Naive thymus-derived CD4-positive, alpha-beta T cell (primary cell): ENCODE results near the gene PEX19. TPM values are rescaled to one million over a fixed set of nuclear protein-coding genes. Genes with fewer than 3 reads are reported as not detected.

Experiments used
- ATAC-seq: fragments of 150-1000 bp; cut with Tn5 transposase; 2 replicates; pipeline ENCODE4 v1.10.0; 2021; ENCODE audit warnings: mild to moderate bottlenecking, moderate library complexity
- CTCF ChIA-PET: fragments of 350-600 bp; sonication (Branson Sonifier 250); formaldehyde crosslinking; loops from one replicate; lab custom pipeline; 2021; ENCODE audit warnings: antibody characterized with exemption; lab: Charles Lee
- POLR2A ChIA-PET: fragments of 350-600 bp; sonication (Branson Sonifier 250); formaldehyde crosslinking; loops from one replicate; lab custom pipeline; 2021; ENCODE audit warnings: antibody characterized with exemption, inconsistent platforms; lab: Charles Lee
- DNase-seq, 9 donors: peaks; one replicate each; pipeline versions ENCODE4 v3.0.0 to v3.0.0-alpha.2; 2020 to 2022; ENCODE audit warnings: mixed read lengths in 1 of 9
- H3K27ac ChIP-seq: one replicate; pipeline ENCODE4 v1.7.0; 2013; ENCODE audit warnings: mild to moderate bottlenecking, low read depth, low read length, moderate library complexity
- H3K27me3 ChIP-seq, 2 donors: one replicate each; pipeline ENCODE4 v1.7.0; 2013; ENCODE audit warnings: low read length in 2 of 2, mild to moderate bottlenecking in 2 of 2, moderate library complexity in 2 of 2; ENCODE audit not compliant: control insufficient read depth in 2 of 2, insufficient read depth in 2 of 2
- H3K36me3 ChIP-seq, 3 experiments: 1 replicate in 2 of 3; 2 replicates in 1 of 3; pipeline ENCODE4 v1.7.0; 2013; ENCODE audit warnings: low read length in 3 of 3, mild to moderate bottlenecking in 3 of 3, moderate library complexity in 1 of 3; ENCODE audit not compliant: insufficient read depth in 3 of 3, control insufficient read depth in 2 of 3
- H3K4me1 ChIP-seq, 2 donors: one replicate each; pipeline ENCODE4 v1.7.0; 2013; ENCODE audit warnings: low read length in 2 of 2, mild to moderate bottlenecking in 2 of 2, moderate library complexity in 1 of 2; ENCODE audit not compliant: control insufficient read depth in 2 of 2, insufficient read depth in 2 of 2
- H3K4me3 ChIP-seq: 2 replicates; pipeline ENCODE4 v1.7.0; 2013; ENCODE audit warnings: mild to moderate bottlenecking, low read length
- H3K9me3 ChIP-seq, 3 experiments: 1 replicate in 2 of 3; 2 replicates in 1 of 3; pipeline ENCODE4 v1.7.0; 2013; ENCODE audit warnings: low read length in 3 of 3; ENCODE audit not compliant: control insufficient read depth in 2 of 3
- H3K27ac Mint-ChIP-seq, 9 donors: one replicate each; pipeline ENCODE4 v1.8.0; 2020 to 2022; ENCODE audit warnings: mixed read lengths in 9 of 9, mild to moderate bottlenecking in 8 of 9, moderate library complexity in 5 of 9, inconsistent platforms in 2 of 9
- H3K27me3 Mint-ChIP-seq, 5 donors: one replicate each; pipeline ENCODE4 v1.8.0; 2021 to 2022; ENCODE audit warnings: mixed read lengths in 5 of 5, mild to moderate bottlenecking in 1 of 5
- H3K36me3 Mint-ChIP-seq, 5 donors: one replicate each; pipeline ENCODE4 v1.8.0; 2020 to 2022; ENCODE audit warnings: mixed read lengths in 5 of 5, mild to moderate bottlenecking in 3 of 5, inconsistent platforms in 1 of 5
- H3K4me1 Mint-ChIP-seq, 7 donors: one replicate each; pipeline ENCODE4 v1.8.0; 2020 to 2022; ENCODE audit warnings: mixed read lengths in 7 of 7, mild to moderate bottlenecking in 3 of 7, inconsistent platforms in 1 of 7
- H3K4me3 Mint-ChIP-seq, 10 donors: one replicate each; pipeline ENCODE4 v1.8.0; 2020 to 2022; ENCODE audit warnings: mild to moderate bottlenecking in 10 of 10, mixed read lengths in 10 of 10, moderate library complexity in 6 of 10, inconsistent platforms in 2 of 10
- H3K9me3 Mint-ChIP-seq, 11 donors: one replicate each; pipeline ENCODE4 v1.8.0; 2020 to 2022; ENCODE audit warnings: mixed read lengths in 11 of 11, mild to moderate bottlenecking in 4 of 11, inconsistent platforms in 1 of 11, moderate library complexity in 1 of 11
- intact Hi-C, 2 donors: fragments of 100-400 bp; cut with micrococcal nuclease; formaldehyde crosslinking; loops; one replicate each; pipeline ENCODE4 v1.15.1; 2023
- polyA plus RNA-seq, 2 donors: library from polyadenylated mRNA; unstranded; fragments of 300-500 nt; fragmentation: Illumina TruSeq; gene quantifications; one replicate each; pipeline ENCODE4 v1.2.3, GENCODE V29; 2021
- total RNA-seq, 6 experiments: library from RNA in 5 of 6; stranded (reverse) in 5 of 6; gene quantifications; 1 replicate in 5 of 6; 2 replicates in 1 of 6; pipeline ENCODE4 v1.2.3 and lab custom pipeline; 2021 to 2026

PEX19 gene
- total and polyA plus RNA-seq, 7 experiments from 2014 or later: 37.9 to 66.1 (median 55.6) TPM

DNA sequence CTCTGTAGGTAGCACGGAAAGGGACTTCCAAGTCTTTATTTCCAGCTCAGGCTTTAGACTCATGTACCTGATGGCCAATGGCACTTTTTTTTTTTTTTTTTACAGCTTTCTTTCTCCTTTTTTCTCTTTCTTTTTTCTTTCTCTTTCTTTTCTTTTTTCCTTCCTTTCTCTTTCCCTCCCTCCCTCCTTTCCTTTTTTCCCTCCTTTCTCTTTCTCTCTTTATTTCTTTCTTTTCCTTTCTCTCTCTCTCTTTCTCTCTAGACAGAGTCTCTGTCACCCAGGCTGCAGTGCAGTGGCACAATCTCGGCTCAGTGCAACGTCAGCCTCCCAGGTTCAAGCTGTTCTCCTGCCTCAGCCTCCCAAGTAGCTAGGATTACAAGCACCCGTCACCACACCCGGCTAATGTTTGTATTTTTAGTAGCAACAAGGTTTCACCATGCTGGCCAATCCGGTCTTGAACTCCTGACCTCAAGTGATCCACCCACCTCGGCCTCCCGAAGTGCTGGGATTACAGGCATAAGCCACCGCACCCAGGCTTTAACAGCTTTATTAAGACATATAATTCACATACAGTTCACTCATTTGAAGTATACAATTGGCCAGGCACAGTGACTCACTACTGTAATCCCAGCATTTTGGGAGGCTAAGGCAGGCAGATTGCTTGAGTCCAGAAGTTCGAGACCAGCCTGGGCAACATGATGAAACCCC, 17.5 kb downstream of the PEX19 start:
- H3K36me3 Mint-ChIP-seq: peaks cover 0 to 3% (median 0%) of the 10 kb centered on the region in 5 donors
- H3K27ac ChIP-seq: no peak overlapping the region
- H3K27ac Mint-ChIP-seq: no peak overlapping the region
- H3K36me3 ChIP-seq: no peaks in the 10 kb centered on the region
- ATAC-seq (no peak), DNase-seq (no peak)
- ChIA-PET POLR2A (interaction anchor here (0.7 kb wide), 1 partner anchor 23 kb away, joined by 5 read pairs; no protein-coding TSS in a partner anchor), CTCF (interaction anchor here (1.3 kb wide), 1 partner anchor 24 kb away, joined by 3 read pairs; no protein-coding TSS in a partner anchor)
- H3K4me1 ChIP-seq: peaks cover 4 to 10% of the 10 kb centered on the region in 2 donors
- H3K4me3 Mint-ChIP-seq: no peak overlapping the region
- peaks cover 0 to under 1% (median 0%) of the 10 kb centered on the region in 5 donors for H3K27me3 Mint-ChIP-seq
- no peaks in the 10 kb centered on the region for H3K9me3 Mint-ChIP-seq
- H3K4me3 ChIP-seq: no peak overlapping the region
- H3K9me3 ChIP-seq: no peaks in the 10 kb centered on the region
- H3K27me3 ChIP-seq: no peaks in the 10 kb centered on the region
- intact Hi-C loops: loop anchor here (10.0 kb wide), 2 partner anchors 777 to 957 kb away; partner anchors contain the start of genes APOA2 (in 1 of the 2), TOMM40L (in 1 of the 2) and USF1 (in 1 of the 2)
- H3K4me1 Mint-ChIP-seq: peaks cover 0 to 16% (median 11%) of the 10 kb centered on the region in 7 donors

GRCh38 chr1:160264795-160265307, 20.1 kb downstream of the PEX19 start:
- peak overlapping the region in 1 of 9 donors; percentile 1 for H3K27ac Mint-ChIP-seq
- POLR2A ChIA-PET: interaction anchor here (0.8 to 7.6 kb wide), 5 partner anchors 13 to 166 kb away, joined by 3 to 99 read pairs (median 5); partner anchors contain the start of genes IGSF8 and PEX19
- intact Hi-C loops: loop anchor here (5.0 to 10.0 kb wide), 6 partner anchors 343 to 1253 kb away; partner anchors contain the start of genes AIM2 (in 1 of the 2), APOA2 (in 1 of the 2), DUSP23 (in 1 of the 2) and TOMM40L (in 1 of the 2)

GRCh38 chr1:160261893-160262794, 22.8 kb downstream of the PEX19 start, which contains the start of gene DCAF8:
TSS of gene DCAF8 (minus strand) at chr1:160262549. CDS start at chr1:160244008, 18,541 bp downstream.
- ATAC-seq (peak; percentile 96), DNase-seq (peak; percentile 92 to 97 (median 96))
- Mint-ChIP-seq H3K27me3 (peaks cover 0 to 3% (median 0%) of the 10 kb centered on the region in 5 donors), H3K4me3 (peak within 1 kb of the TSS; percentile 82 to 100 (median 97)), H3K27ac (peak within 1 kb of the TSS; percentile 94 to 100 (median 96)), H3K4me1 (peaks cover 23 to 59% (median 45%) of the 10 kb centered on the region in 7 donors), H3K36me3 (peaks cover 0 to 14% (median 4%) of the 10 kb centered on the region in 5 donors), H3K9me3 (peaks cover 0 to 5% (median 0%) of the 10 kb centered on the region in 11 donors)
- peak within 1 kb of the TSS; percentile 66 for H3K4me3 ChIP-seq
- intact Hi-C loops: loop anchor here (1.0 to 10.0 kb wide), 16 partner anchors 23 to 1250 kb away; partner anchors contain the start of genes COPA (in 2 of the 2), DUSP23 (in 2 of the 2), IGSF8 (in 2 of the 2) and NCSTN (in 2 of the 2)
- peak within 1 kb of the TSS; percentile 93 for H3K27ac ChIP-seq
- H3K27me3 ChIP-seq: no peaks in the 10 kb centered on the region
- POLR2A ChIA-PET: interaction anchor here (0.8 to 7.6 kb wide), 19 partner anchors 8 to 717 kb away, joined by 3 to 99 read pairs (median 5); partner anchors contain the start of genes IGSF8, LY9, NCSTN and PEA15
- peaks cover 0 to 6% (median 0%) of the 10 kb centered on the region in 3 experiments for H3K36me3 ChIP-seq
- H3K9me3 ChIP-seq: no peaks in the 10 kb centered on the region
- CTCF ChIA-PET: interaction anchor here (0.6 to 2.5 kb wide), 3 partner anchors 10 to 71 kb away, joined by 3 to 17 read pairs (median 4); no protein-coding TSS in a partner anchor
- H3K4me1 ChIP-seq: peaks cover 22 to 29% of the 10 kb centered on the region in 2 donors

More at GRCh38 chr1:160264795-160265307, 20.1 kb downstream of the PEX19 start:
- Mint-ChIP-seq H3K4me3 (no peak overlapping the region), H3K4me1 (peaks cover 15 to 37% (median 27%) of the 10 kb centered on the region in 7 donors), H3K9me3 (peaks cover 0 to 5% (median 0%) of the 10 kb centered on the region in 11 donors), H3K27me3 (peaks cover 0 to 3% (median 0%) of the 10 kb centered on the region in 5 donors), H3K36me3 (peaks cover 0 to 7% (median 3%) of the 10 kb centered on the region in 5 donors)
- H3K4me3 ChIP-seq: no peak overlapping the region
- CTCF ChIA-PET: interaction anchor here (1.4 kb wide), 1 partner anchor 27 kb away, joined by 5 read pairs; no protein-coding TSS in a partner anchor
- H3K4me1 ChIP-seq: peaks cover 20 to 21% of the 10 kb centered on the region in 2 donors
- no peak overlapping the region for H3K27ac ChIP-seq
- no peaks in the 10 kb centered on the region for H3K27me3 ChIP-seq
- DNase-seq: no peak
- H3K36me3 ChIP-seq: peaks cover 0 to 6% (median 0%) of the 10 kb centered on the region in 3 experiments
- H3K9me3 ChIP-seq: no peaks in the 10 kb centered on the region
- ATAC-seq: no peak

- Mint-ChIP-seq H3K4me3 (peak overlapping the region; percentile 82 to 100 (median 97)), H3K36me3 (peaks cover 0 to 14% (median 4%) of the 10 kb centered on the region in 5 donors), H3K27me3 (peaks cover 0 to 3% (median 0%) of the 10 kb centered on the region in 5 donors), H3K9me3 (peaks cover 0 to 5% (median 0%) of the 10 kb centered on the region in 11 donors), H3K27ac (peak overlapping the region; percentile 94 to 100 (median 96)), H3K4me1 (peaks cover 23 to 65% (median 47%) of the 10 kb centered on the region in 7 donors)
- intact Hi-C loops: loop anchor here (1.0 to 10.0 kb wide), 10 partner anchors 30 to 1249 kb away; partner anchors contain the start of genes AIM2 (in 1 of the 2), APOA2 (in 1 of the 2), DUSP23 (in 1 of the 2) and PEA15 (in 1 of the 2)
- ChIA-PET CTCF (interaction anchor here (2.5 kb wide), 1 partner anchor 10 kb away, joined by 17 read pairs; no protein-coding TSS in a partner anchor), POLR2A (interaction anchor here (0.6 to 7.6 kb wide), 15 partner anchors 10 to 534 kb away, joined by 3 to 99 read pairs (median 7); partner anchors contain the start of genes IGSF8, LY9, PEA15 and PEX19)
- H3K4me1 ChIP-seq: peaks cover 22 to 29% of the 10 kb centered on the region in 2 donors
- H3K36me3 ChIP-seq: peaks cover 0 to 6% (median 0%) of the 10 kb centered on the region in 3 experiments
- H3K27ac ChIP-seq: peak overlapping the region; percentile 93
- no peaks in the 10 kb centered on the region for H3K9me3 ChIP-seq
- H3K27me3 ChIP-seq: no peaks in the 10 kb centered on the region
- DNase-seq (peak; percentile 30 to 88 (median 74)), ATAC-seq (peak; percentile 69)
- peak overlapping the region; percentile 66 for H3K4me3 ChIP-seq
Measured at GRCh38 chr1:160261556-160261892, 23.4 kb downstream of the PEX19 start.
